ENCODE data around the gene GOLGA6L10. TPM values are rescaled to one million over a fixed set of nuclear protein-coding genes. Genes with fewer than 3 reads are reported as not detected.
"Not testable (repeated sequence)": the region's sequence is repeated elsewhere in the genome, so short reads cannot be mapped to it uniquely, and the experiment has no call there.

The GOLGA6L10 gene
- total and polyA plus RNA-seq, 9 of the 15 experiments (the other 6 are each of a cell fraction or from before 2014, with no cell fraction given), result 0.32 to 7.1 (median 2.0) TPM

- TF ChIP-seq ZBTB26 (CRISPR knock-in tag; IDR thresholded peaks at IDR 0.05), result no peak
- TF ChIP-seq MTF1 (CRISPR knock-in tag; IDR thresholded peaks at IDR 0.05; ENCODE audit: borderline replicate concordance), result no peak
- TF ChIP-seq AFF1 (IDR thresholded peaks at IDR 0.05; ENCODE audit: low read depth in 1 of 2, partially characterized antibody in 2 of 2), result no peak
- no peak for TF ChIP-seq POLR3A (IDR thresholded peaks at IDR 0.05; ENCODE audit: borderline replicate concordance, extremely low read depth, insufficient read depth, insufficient read length)
- no peak for TF ChIP-seq GMEB1 (CRISPR knock-in tag; IDR thresholded peaks at IDR 0.05)
- no peak for TF ChIP-seq GTF2E2 (tag; IDR thresholded peaks at IDR 0.05)
- no peak for TF ChIP-seq NKRF (IDR thresholded peaks at IDR 0.05; ENCODE audit: borderline replicate concordance)
- TF ChIP-seq NFE2 (IDR thresholded peaks at IDR 0.05; ENCODE audit: low read depth), result no peak
- TF ChIP-seq NCOR1 (IDR thresholded peaks at IDR 0.05), result no peak
- TF ChIP-seq ZNF212 (CRISPR knock-in tag; IDR thresholded peaks at IDR 0.05), result no peak
- no peak for TF ChIP-seq ZNF408 (CRISPR knock-in tag; IDR thresholded peaks at IDR 0.05; ENCODE audit: low read depth)
Observed at GRCh38 chr15:82371656-82372055, 22.4 kb upstream of the GOLGA6L10 start (continued).

- H3K9me3 ChIP-seq (replicated peaks; ENCODE audit: control insufficient read depth, insufficient read depth, low read depth, low read length); H4K20me1 ChIP-seq (replicated peaks; ENCODE audit: control insufficient read depth, insufficient read depth, low read length); DNase-seq (ENCODE audit: extremely low read depth in 1 of 4, low spot score in 3 of 4); H3K4me1 ChIP-seq (replicated peaks in 1 of 2; ENCODE audit: control insufficient read depth in 2 of 2, insufficient read depth in 2 of 2, low read length in 2 of 2); ATAC-seq; H3K27me3 ChIP-seq (ENCODE audit: control insufficient read depth in 2 of 2, insufficient read depth in 2 of 2, low read length in 2 of 2); H2AFZ ChIP-seq (ENCODE audit: low read depth, low read length); H3K79me2 ChIP-seq (ENCODE audit: control insufficient read depth, insufficient read depth, low read length); H3K4me3 ChIP-seq; H3K4me2 ChIP-seq (ENCODE audit: insufficient read depth, low read length); FAIRE-seq; H3K9me1 ChIP-seq (ENCODE audit: control insufficient read depth, insufficient read depth, low read length); intact Hi-C loops (cut with micrococcal nuclease); in situ Hi-C loops (cut with MboI); H3K9ac ChIP-seq (ENCODE audit: insufficient read depth in 1 of 2, low read depth in 2 of 2, low read length in 2 of 2); CTCF ChIA-PET (ENCODE audit: low intra/inter-chr PET ratio); BruUV-seq (replicated peaks); H3K36me3 ChIP-seq (ENCODE audit: control insufficient read depth, insufficient read depth, low read length); POLR2A ChIA-PET; H3K27ac ChIP-seq (ENCODE audit: extremely low read depth, low read depth, low read length): not testable (repeated sequence)
- WGBS (ENCODE audit: insufficient coverage, low coverage, missing lambda C conversion rate), result 34% methylated on average over 2 of the region's 3 CpGs
Observed at GRCh38 chr15:82367790-82368189, 18.5 kb upstream of the GOLGA6L10 start.

Data from K562 (cell line).